ENCODE data around the gene TSC22D4.

GRCh38 chr7:100426516-100426915 lies 52.5 kb downstream of the TSC22D4 start:
- no peak for TF ChIP-seq CTCF (IDR thresholded peaks at IDR 0.05; ENCODE audit: poor library complexity)
- no peak for TF ChIP-seq EZH2 (IDR thresholded peaks at IDR 0.05; ENCODE audit: borderline replicate concordance)
- TF ChIP-seq EZH2phosphoT487 (IDR thresholded peaks at IDR 0.05; ENCODE audit: low read depth, severe bottlenecking, unreplicated experiment): no peak
